Gastroesophageal sphincter (tissue), 4 donors: ENCODE measurements around the gene METAP1D. TPM values are rescaled to one million over a fixed set of nuclear protein-coding genes. Genes with fewer than 3 reads are reported as not detected.

Source experiments
- ATAC-seq: fragments of 150-250 bp; one replicate; pipeline ENCODE4 v1.9.1; 2016; ENCODE audit warnings: mild to moderate bottlenecking, moderate library complexity
- H3K27ac ChIP-seq, 4 donors: fragments of 200-600 bp; sonication (generic) in 3 of 4; 1 replicate in 3 of 4; 2 replicates in 1 of 4; pipeline ENCODE4 v1.5.1; 2016 to 2019
- H3K27me3 ChIP-seq: fragments of 200-600 bp; sonication (generic); one replicate; pipeline ENCODE4 v1.5.1; 2019
- H3K36me3 ChIP-seq, 2 donors: fragments of 200-600 bp; sonication (generic); one replicate each; pipeline ENCODE4 v1.5.1; 2019; ENCODE audit warnings: control low read depth in 1 of 2
- H3K4me1 ChIP-seq, 3 donors: fragments of 200-600 bp; sonication (generic); 1 replicate in 2 of 3; 2 replicates in 1 of 3; pipeline ENCODE4 v1.5.1; 2016 to 2019; ENCODE audit warnings: control low read depth in 2 of 3
- H3K4me3 ChIP-seq, 2 donors: fragments of 200-600 bp; sonication (generic); one replicate each; pipeline ENCODE4 v1.5.1; 2019; ENCODE audit warnings: mild to moderate bottlenecking in 1 of 2, moderate library complexity in 1 of 2
- H3K9me3 ChIP-seq, 3 donors: fragments of 200-600 bp; sonication (generic); one replicate each; pipeline ENCODE4 v1.5.1; 2017 to 2019; ENCODE audit warnings: control low read depth in 2 of 3
- EP300 ChIP-seq: sonication (generic); formaldehyde crosslinking; IDR thresholded peaks from one replicate; pipeline ENCODE4 v1.6.1; 2017; ENCODE audit warnings: antibody characterized with exemption, mild to moderate bottlenecking
- POLR2A ChIP-seq, 2 donors: fragments of 450-650 bp; IDR thresholded peaks; one replicate each; pipeline ENCODE4 v1.6.1; 2017; ENCODE audit warnings: antibody characterized with exemption in 2 of 2, mild to moderate bottlenecking in 2 of 2, moderate library complexity in 1 of 2
- POLR2AphosphoS5 ChIP-seq: sonication (generic); formaldehyde crosslinking; IDR thresholded peaks from one replicate; pipeline ENCODE4 v1.6.1; 2017; ENCODE audit warnings: antibody characterized with exemption
- WGBS, 2 donors: methylation state at CpG; one replicate each; pipeline ENCODE4 v1.1.5; 2018; ENCODE audit warnings: low coverage in 1 of 2; 5-methylcytosine and 5-hydroxymethylcytosine counted together
- total RNA-seq, 4 donors: library from RNA; depleted of rRNA; stranded (reverse); fragments of >200 nt; gene quantifications; one replicate each; pipeline ENCODE4 v1.1.0, GENCODE V29; 2016
- TF ChIP-seq, protein P1 (sequence below), 4 experiments: fragments of 200-600 bp in 2 of 4; fragments of 450-650 bp in 2 of 4; sonication (generic) in 1 of 4; IDR thresholded peaks; one replicate each; pipeline ENCODE4 v1.5.1; 2017 to 2019; ENCODE audit warnings: antibody characterized with exemption in 4 of 4, mild to moderate bottlenecking in 2 of 4, moderate library complexity in 2 of 4

The METAP1D gene
- total RNA-seq, 4 donors from 2014 or later: 1.8 to 9.2 (median 4.2) TPM

- TF ChIP-seq POLR2AphosphoS5 (no peak), POLR2A (IDR thresholded peaks at IDR 0.05) (no peak), EP300 (no peak)
- TF ChIP-seq, protein P1, sequence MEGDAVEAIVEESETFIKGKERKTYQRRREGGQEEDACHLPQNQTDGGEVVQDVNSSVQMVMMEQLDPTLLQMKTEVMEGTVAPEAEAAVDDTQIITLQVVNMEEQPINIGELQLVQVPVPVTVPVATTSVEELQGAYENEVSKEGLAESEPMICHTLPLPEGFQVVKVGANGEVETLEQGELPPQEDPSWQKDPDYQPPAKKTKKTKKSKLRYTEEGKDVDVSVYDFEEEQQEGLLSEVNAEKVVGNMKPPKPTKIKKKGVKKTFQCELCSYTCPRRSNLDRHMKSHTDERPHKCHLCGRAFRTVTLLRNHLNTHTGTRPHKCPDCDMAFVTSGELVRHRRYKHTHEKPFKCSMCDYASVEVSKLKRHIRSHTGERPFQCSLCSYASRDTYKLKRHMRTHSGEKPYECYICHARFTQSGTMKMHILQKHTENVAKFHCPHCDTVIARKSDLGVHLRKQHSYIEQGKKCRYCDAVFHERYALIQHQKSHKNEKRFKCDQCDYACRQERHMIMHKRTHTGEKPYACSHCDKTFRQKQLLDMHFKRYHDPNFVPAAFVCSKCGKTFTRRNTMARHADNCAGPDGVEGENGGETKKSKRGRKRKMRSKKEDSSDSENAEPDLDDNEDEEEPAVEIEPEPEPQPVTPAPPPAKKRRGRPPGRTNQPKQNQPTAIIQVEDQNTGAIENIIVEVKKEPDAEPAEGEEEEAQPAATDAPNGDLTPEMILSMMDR (IDR thresholded peaks at IDR 0.05): no peak
- Histone ChIP-seq H3K9me3 (no peaks in the 10 kb centered on the region), H3K4me1 (no peaks in the 10 kb centered on the region), H3K27ac (no peak overlapping the region), H3K4me3 (no peak overlapping the region), H3K36me3 (no peaks in the 10 kb centered on the region), H3K27me3 (no peaks in the 10 kb centered on the region)
- ATAC-seq: no peak
- WGBS, 2 donors: 69 to 73% methylated on average over 2 of the region's 3 CpGs
Measured at GRCh38 chr2:172039011-172039704, 39.4 kb downstream of the METAP1D start.

DNA sequence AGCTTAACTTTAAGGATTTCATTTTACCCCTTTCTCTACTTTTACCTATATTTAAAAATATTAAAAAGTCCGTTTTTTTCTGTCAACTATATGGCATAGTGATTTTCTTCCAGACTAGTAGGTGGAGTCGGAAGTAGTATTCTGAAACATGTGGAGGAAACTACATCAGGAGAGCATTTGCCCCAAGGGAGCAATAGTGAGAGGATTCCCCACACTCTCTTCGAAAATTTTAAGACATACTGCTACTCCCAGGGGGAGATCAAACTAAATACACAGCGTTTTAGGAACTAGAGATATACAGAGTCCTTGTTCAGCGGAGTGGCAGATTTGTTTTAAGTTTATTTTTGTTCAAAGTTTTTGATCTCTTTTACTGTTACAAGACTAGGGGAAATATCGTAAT lies 40.6 kb downstream of the METAP1D start:
- WGBS, 2 donors: 80 to 85% methylated on average over 4 to 6 of the region's 6 CpGs
- H3K4me3 ChIP-seq: no peak overlapping the region
- H3K9me3 ChIP-seq: no peaks in the 10 kb centered on the region
- no peak for ATAC-seq
- no peaks in the 10 kb centered on the region for H3K27me3 ChIP-seq
- H3K36me3 ChIP-seq: no peaks in the 10 kb centered on the region
- no peaks in the 10 kb centered on the region for H3K4me1 ChIP-seq
- H3K27ac ChIP-seq: no peak overlapping the region
- no peak for TF ChIP-seq EP300
- TF ChIP-seq POLR2A (IDR thresholded peaks at IDR 0.05): no peak
- TF ChIP-seq, protein P1 (IDR thresholded peaks at IDR 0.05): no peak
- TF ChIP-seq POLR2AphosphoS5: no peak

- H3K4me1 ChIP-seq: no peaks in the 10 kb centered on the region
- H3K27ac ChIP-seq: no peak overlapping the region
- TF ChIP-seq, protein P1 (IDR thresholded peaks at IDR 0.05): no peak
- no peak for TF ChIP-seq POLR2AphosphoS5
- no peaks in the 10 kb centered on the region for H3K27me3 ChIP-seq
- no peak for ATAC-seq
- H3K9me3 ChIP-seq: no peaks in the 10 kb centered on the region
- no peak overlapping the region for H3K4me3 ChIP-seq
- WGBS, 2 donors: 43 to 78% methylated on average over 1 of the region's 1 CpG
- H3K36me3 ChIP-seq: no peaks in the 10 kb centered on the region
Measured at GRCh38 chr2:172046080-172046678, 46.4 kb downstream of the METAP1D start.

- H3K36me3 ChIP-seq: no peaks in the 10 kb centered on the region
- ATAC-seq: no peak
- H3K4me3 ChIP-seq: no peak overlapping the region
- no peaks in the 10 kb centered on the region for H3K4me1 ChIP-seq
- H3K27me3 ChIP-seq: no peaks in the 10 kb centered on the region
- no peaks in the 10 kb centered on the region for H3K9me3 ChIP-seq
- H3K27ac ChIP-seq: no peak overlapping the region
- TF ChIP-seq EP300 (no peak), POLR2AphosphoS5 (no peak), POLR2A (IDR thresholded peaks at IDR 0.05) (no peak)
- TF ChIP-seq, protein P1 (IDR thresholded peaks at IDR 0.05): no peak
- WGBS, 2 donors: 72 to 81% methylated on average over 3 of the region's 3 CpGs
Measured at GRCh38 chr2:172046866-172047565, 47.3 kb downstream of the METAP1D start.
